Measurements from ENCODE around the gene CERS3. TPM values are rescaled to one million over a fixed set of nuclear protein-coding genes. Genes with fewer than 3 reads are reported as not detected.

Gene CERS3
- total and polyA plus RNA-seq, 2 donors (not counting 1 experiment from before 2014, with no cell fraction given) = 0.12 to 0.34 TPM

- Histone ChIP-seq H3K9me3 (ENCODE audit: control extremely low read depth in 1 of 3, control insufficient read depth in 2 of 3, insufficient read depth in 1 of 3, low read length in 2 of 3) (peaks cover 0 to 2% (median 0%) of the 10 kb centered on the region in 3 donors), H2AFZ (ENCODE audit: insufficient read depth, low read depth, low read length, poor library complexity, severe bottlenecking) (no peak overlapping the region), H3K79me2 (ENCODE audit: control insufficient read depth, insufficient read depth, low read length) (no peaks in the 10 kb centered on the region), H3K4me1 (ENCODE audit: control insufficient read depth in 2 of 2, insufficient read depth in 2 of 2, low read length in 2 of 2) (no peaks in the 10 kb centered on the region), H3K27ac (ENCODE audit: low read length in 2 of 2) (no peak overlapping the region), H3K9ac (ENCODE audit: low read length) (no peak overlapping the region), H4K20me1 (ENCODE audit: control insufficient read depth, insufficient read depth, low read length, poor library complexity, severe bottlenecking) (no peaks in the 10 kb centered on the region), H3K4me2 (replicated peaks; ENCODE audit: low read depth, low read length, poor library complexity, severe bottlenecking) (no peak overlapping the region), H3K27me3 (replicated peaks in 1 of 4; ENCODE audit: control extremely low read depth in 1 of 4, control insufficient read depth in 3 of 4, insufficient read depth in 4 of 4, low read length in 3 of 4) (peaks cover 0 to 4% (median 0%) of the 10 kb centered on the region in 4 experiments), H3K4me3 (ENCODE audit: control extremely low read depth in 1 of 5, extremely low read depth in 1 of 5, insufficient read depth in 1 of 5, low read depth in 2 of 5, low read length in 4 of 5) (no peak overlapping the region), H3K36me3 (replicated peaks in 1 of 2; ENCODE audit: control extremely low read depth in 1 of 2, control insufficient read depth in 1 of 2, extremely low read depth in 1 of 2, insufficient read depth in 2 of 2, low read length in 1 of 2) (no peaks in the 10 kb centered on the region)
- DNase-seq (no peak), ATAC-seq (ENCODE audit: low read depth) (no peak)
- TF ChIP-seq CTCF (IDR thresholded peaks at IDR 0.05) (no peak), EZH2 (IDR thresholded peaks at IDR 0.05; ENCODE audit: borderline replicate concordance, insufficient read depth, low read depth, low read length, poor library complexity, severe bottlenecking) (no peak)
- Mint-ChIP-seq H3K27ac (no peak overlapping the region), H3K9me3 (ENCODE audit: insufficient read depth) (peaks cover 3% of the 10 kb centered on the region), H3K27me3 (peaks cover 10% of the 10 kb centered on the region), H3K4me1 (peaks cover 20% of the 10 kb centered on the region), H3K4me3 (no peak overlapping the region)
- WGBS (ENCODE audit: insufficient coverage) = 80% methylated on average over 1 of the region's 2 CpGs
- ChIA-PET CTCF (no interaction called here), POLR2A (no interaction called here)
- intact Hi-C loops (cut with micrococcal nuclease) = no loop called here
Observed at GRCh38 chr15:100468285-100468684, 60.5 kb downstream of the CERS3 start.

DNA sequence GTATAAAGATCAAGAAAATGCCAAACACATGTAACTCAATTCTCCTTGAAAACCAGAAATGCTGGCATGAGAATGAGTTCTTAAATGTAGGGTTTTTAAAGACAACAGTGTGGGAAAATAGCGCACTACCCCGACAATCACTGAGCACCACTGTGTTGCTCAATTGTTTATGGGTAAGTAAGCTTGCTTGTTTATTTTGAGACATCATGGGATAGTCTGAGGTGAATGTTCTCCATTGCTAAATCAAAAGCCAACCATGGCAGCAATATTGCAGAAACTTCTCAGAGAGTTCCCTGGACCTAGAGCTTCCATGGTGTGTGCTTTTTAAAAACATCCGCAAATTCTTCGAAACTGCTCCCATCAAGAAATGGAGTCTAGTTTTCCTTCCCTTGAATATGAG is 62.7 kb downstream of the CERS3 start:
- intact Hi-C loops (cut with micrococcal nuclease) = no loop called here
- Mint-ChIP-seq H3K9me3 (ENCODE audit: insufficient read depth) (no peaks in the 10 kb centered on the region), H3K4me3 (no peak overlapping the region), H3K4me1 (peaks cover 25% of the 10 kb centered on the region), H3K27ac (no peak overlapping the region), H3K27me3 (peaks cover 10% of the 10 kb centered on the region)
- no peak overlapping the region for H3K4me3 ChIP-seq (ENCODE audit: control extremely low read depth in 1 of 5, extremely low read depth in 1 of 5, insufficient read depth in 1 of 5, low read depth in 2 of 5, low read length in 4 of 5)
- ATAC-seq (ENCODE audit: low read depth) = no peak
- no peak for DNase-seq
- no peaks in the 10 kb centered on the region for H3K79me2 ChIP-seq (ENCODE audit: control insufficient read depth, insufficient read depth, low read length)
- H3K9me3 ChIP-seq (ENCODE audit: control extremely low read depth in 1 of 3, control insufficient read depth in 2 of 3, insufficient read depth in 1 of 3, low read length in 2 of 3) = no peaks in the 10 kb centered on the region
- H3K36me3 ChIP-seq (replicated peaks in 1 of 2; ENCODE audit: control extremely low read depth in 1 of 2, control insufficient read depth in 1 of 2, extremely low read depth in 1 of 2, insufficient read depth in 2 of 2, low read length in 1 of 2) = no peaks in the 10 kb centered on the region
- TF ChIP-seq EZH2 (IDR thresholded peaks at IDR 0.05; ENCODE audit: borderline replicate concordance, insufficient read depth, low read depth, low read length, poor library complexity, severe bottlenecking) = no peak
- no peak for TF ChIP-seq CTCF (IDR thresholded peaks at IDR 0.05)
- WGBS (ENCODE audit: insufficient coverage) = 64% methylated on average over 4 of the region's 4 CpGs
- H3K4me2 ChIP-seq (replicated peaks; ENCODE audit: low read depth, low read length, poor library complexity, severe bottlenecking) = no peak overlapping the region
- peaks cover 0 to 6% of the 10 kb centered on the region in 2 donors for H3K4me1 ChIP-seq (ENCODE audit: control insufficient read depth in 2 of 2, insufficient read depth in 2 of 2, low read length in 2 of 2)
- no peaks in the 10 kb centered on the region for H4K20me1 ChIP-seq (ENCODE audit: control insufficient read depth, insufficient read depth, low read length, poor library complexity, severe bottlenecking)
- H3K9ac ChIP-seq (ENCODE audit: low read length) = no peak overlapping the region
- H2AFZ ChIP-seq (ENCODE audit: insufficient read depth, low read depth, low read length, poor library complexity, severe bottlenecking) = no peak overlapping the region
- no peak overlapping the region for H3K27ac ChIP-seq (ENCODE audit: low read length in 2 of 2)
- CTCF ChIA-PET = no interaction called here
- POLR2A ChIA-PET = no interaction called here
- H3K27me3 ChIP-seq (replicated peaks in 1 of 4; ENCODE audit: control extremely low read depth in 1 of 4, control insufficient read depth in 3 of 4, insufficient read depth in 4 of 4, low read length in 3 of 4) = peaks cover 0 to 4% (median 0%) of the 10 kb centered on the region in 4 experiments
